Stimulated activated effector memory CD8-positive, alpha-beta T cell treated with anti-CD3 and anti-CD28 coated beads, Interleukin-12 subunit alpha, Interleukin-12 subunit beta, amount 100 ng/mL, for 72 hours (primary cell): Measurements from ENCODE around the gene KIF26A.
"Not testable (repeated sequence)": the region's sequence is repeated elsewhere in the genome, so short reads cannot be mapped to it uniquely, and the experiment has no call there.

Experiments used
- ATAC-seq: fragments of 150-1000 bp; cut with Tn5 transposase; 2 replicates; pipeline ENCODE4 v1.10.0; 2021
- DNase-seq, 2 donors: peaks; one replicate each; pipeline ENCODE4 v3.0.0; 2021 to 2022; ENCODE audit warnings: low spot score in 2 of 2
- H3K27ac Mint-ChIP-seq: one replicate; pipeline ENCODE4 v1.8.0; 2022; ENCODE audit warnings: mild to moderate bottlenecking, mixed read lengths
- H3K36me3 Mint-ChIP-seq: one replicate; pipeline ENCODE4 v1.8.0; 2022; ENCODE audit warnings: mild to moderate bottlenecking, mixed read lengths
- H3K4me1 Mint-ChIP-seq: one replicate; pipeline ENCODE4 v1.8.0; 2022; ENCODE audit warnings: mixed read lengths
- H3K4me3 Mint-ChIP-seq: one replicate; pipeline ENCODE4 v1.8.0; 2022; ENCODE audit warnings: mild to moderate bottlenecking, mixed read lengths
- H3K9me3 Mint-ChIP-seq: one replicate; pipeline ENCODE4 v1.8.0; 2022; ENCODE audit warnings: mixed read lengths

KIF26A gene

GRCh38 chr14:104149617-104150135 lies 11.3 kb downstream of the KIF26A start:
- Mint-ChIP-seq H3K36me3 (no peaks in the 10 kb centered on the region), H3K27ac (no peak overlapping the region)

GRCh38 chr14:104150136-104151025 lies 12.0 kb downstream of the KIF26A start:
- H3K9me3 Mint-ChIP-seq, result no peaks in the 10 kb centered on the region
- ATAC-seq (no peak), DNase-seq (no peak)
- H3K27ac Mint-ChIP-seq, result no peak overlapping the region
- no peak overlapping the region for H3K4me3 Mint-ChIP-seq
- no peaks in the 10 kb centered on the region for H3K36me3 Mint-ChIP-seq
- H3K4me1 Mint-ChIP-seq, result peaks cover 7% of the 10 kb centered on the region

More at GRCh38 chr14:104149617-104150135, 11.3 kb downstream of the KIF26A start:
- H3K4me1 Mint-ChIP-seq, result peaks cover 7% of the 10 kb centered on the region
- H3K9me3 Mint-ChIP-seq, result no peaks in the 10 kb centered on the region
- no peak overlapping the region for H3K4me3 Mint-ChIP-seq
- ATAC-seq (no peak), DNase-seq (no peak)

- Mint-ChIP-seq H3K4me1 (peaks cover 3% of the 10 kb centered on the region), H3K9me3 (no peaks in the 10 kb centered on the region), H3K4me3 (no peak overlapping the region), H3K27ac (no peak overlapping the region), H3K36me3 (no peaks in the 10 kb centered on the region)
- ATAC-seq (no peak), DNase-seq (no peak)
These were observed 12.6 kb downstream of the KIF26A start for GRCh38 chr14:104151026-104151381.

DNA sequence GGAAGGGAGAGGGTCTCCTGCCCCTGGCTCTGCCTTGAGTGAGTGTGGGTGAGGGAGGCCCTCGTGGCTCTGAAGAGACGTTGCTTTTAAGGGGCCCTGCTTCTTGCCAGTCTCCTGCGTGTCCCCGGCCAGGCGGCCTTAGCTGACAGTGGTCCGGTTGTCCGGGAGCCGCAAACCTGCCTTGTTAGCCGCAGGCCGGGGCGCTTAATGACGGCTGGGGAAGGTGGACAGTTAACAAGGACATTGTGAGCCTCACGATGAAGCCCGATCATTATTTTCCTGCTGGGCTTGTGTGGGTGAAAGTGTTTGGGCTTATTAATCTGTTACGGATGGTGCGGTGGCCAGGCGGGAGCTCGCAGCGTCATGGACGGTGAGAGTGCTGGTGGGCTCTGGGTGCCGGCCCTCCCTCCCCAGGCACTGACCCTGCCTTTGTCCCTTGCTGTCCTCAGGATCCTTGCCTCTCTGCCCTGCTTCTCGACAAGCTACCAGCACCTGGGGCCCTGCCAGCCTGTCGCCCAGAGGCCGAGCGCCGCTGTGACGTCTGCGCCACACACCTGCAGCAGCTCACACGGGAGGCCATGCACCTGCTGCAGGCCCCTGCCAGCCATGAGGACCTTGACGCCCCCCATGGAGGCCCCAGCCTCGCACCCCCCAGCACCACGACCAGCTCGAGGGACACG lies 13.3 kb downstream of the KIF26A start:
- Mint-ChIP-seq H3K4me1 (no peaks in the 10 kb centered on the region), H3K27ac (no peak overlapping the region), H3K9me3 (no peaks in the 10 kb centered on the region), H3K4me3 (no peak overlapping the region), H3K36me3 (no peaks in the 10 kb centered on the region)
- no peak for ATAC-seq
- no peak for DNase-seq

DNA sequence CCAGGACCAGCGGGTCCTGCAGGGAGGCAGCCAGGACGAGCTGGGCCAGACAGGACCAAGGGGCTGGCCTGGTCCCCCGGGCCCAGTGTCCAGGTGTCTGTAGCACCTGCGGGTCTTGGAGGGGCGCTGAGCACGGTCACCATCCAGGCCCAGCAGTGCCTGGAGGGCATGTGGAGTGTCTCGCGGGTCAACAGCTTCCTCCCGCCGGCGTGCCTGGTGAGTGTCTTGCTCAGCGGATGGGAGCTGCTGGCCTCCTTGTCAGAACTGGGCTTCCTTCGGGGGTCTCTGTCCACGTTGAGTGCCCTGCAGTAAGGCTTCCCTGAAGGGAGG lies 13.8 kb downstream of the KIF26A start:
- no peaks in the 10 kb centered on the region for H3K4me1 Mint-ChIP-seq
- DNase-seq, result no peak
- no peaks in the 10 kb centered on the region for H3K9me3 Mint-ChIP-seq
- no peak overlapping the region for H3K27ac Mint-ChIP-seq
- no peak for ATAC-seq
- H3K36me3 Mint-ChIP-seq, result no peaks in the 10 kb centered on the region
- H3K4me3 Mint-ChIP-seq, result no peak overlapping the region

- Mint-ChIP-seq H3K36me3 (no peaks in the 10 kb centered on the region), H3K9me3 (no peaks in the 10 kb centered on the region), H3K4me1 (no peaks in the 10 kb centered on the region), H3K4me3 (no peak overlapping the region), H3K27ac (no peak overlapping the region)
- ATAC-seq, result no peak
- DNase-seq, result no peak
These were observed 14.5 kb downstream of the KIF26A start for GRCh38 chr14:104152686-104153393.

DNA sequence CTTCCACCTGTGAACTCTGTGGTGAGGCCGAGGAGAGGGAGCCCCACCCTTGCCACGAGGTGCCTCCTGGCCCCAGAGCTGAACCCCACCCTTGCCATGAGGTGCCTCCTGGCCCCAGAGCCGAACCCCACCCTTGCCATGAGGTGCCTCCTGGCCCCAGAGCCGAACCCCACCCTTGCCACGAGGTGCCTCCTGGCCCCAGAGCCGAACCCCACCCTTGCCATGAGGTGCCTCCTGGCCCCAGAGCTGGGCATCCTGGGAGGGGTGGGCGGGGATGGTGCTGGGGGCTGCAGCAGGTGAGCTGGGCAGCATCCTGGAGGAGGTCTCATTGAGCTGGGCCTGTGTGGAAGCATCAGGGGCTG lies 15.0 kb downstream of the KIF26A start:
- ATAC-seq, DNase-seq: not testable (repeated sequence)

DNA sequence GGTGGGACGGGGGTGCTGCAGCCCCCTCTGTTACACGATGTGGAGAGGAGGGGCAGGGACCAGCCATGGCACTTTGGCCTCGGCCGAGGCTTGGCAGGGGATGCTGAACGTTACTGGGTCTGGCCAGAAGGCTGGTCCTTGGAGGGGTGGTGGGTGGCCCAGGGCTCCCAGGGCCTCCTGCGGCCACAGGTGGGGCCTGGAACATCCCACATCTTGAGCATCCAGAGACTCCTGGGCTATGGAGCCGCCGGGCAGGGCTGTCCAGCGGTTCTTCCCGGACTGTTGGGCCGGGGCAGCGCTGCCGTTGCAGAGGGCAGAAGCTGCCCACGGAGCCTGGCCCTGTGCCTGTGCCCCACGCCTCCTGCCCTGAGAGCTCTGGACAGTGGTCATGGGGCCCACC lies 15.9 kb downstream of the KIF26A start:
- no peaks in the 10 kb centered on the region for H3K9me3 Mint-ChIP-seq
- H3K4me1 Mint-ChIP-seq, result no peaks in the 10 kb centered on the region
- no peak for DNase-seq
- H3K4me3 Mint-ChIP-seq, result no peak overlapping the region
- H3K27ac Mint-ChIP-seq, result no peak overlapping the region
- no peak for ATAC-seq
- no peaks in the 10 kb centered on the region for H3K36me3 Mint-ChIP-seq

More for the DNA sequence above, 15.0 kb downstream of the KIF26A start:
- not testable (repeated sequence) for H3K27ac Mint-ChIP-seq, H3K9me3 Mint-ChIP-seq, H3K4me3 Mint-ChIP-seq, H3K36me3 Mint-ChIP-seq, H3K4me1 Mint-ChIP-seq

GRCh38 chr14:104155513-104155912 lies 17.1 kb downstream of the KIF26A start:
- ATAC-seq, result no peak
- DNase-seq, result no peak
- H3K4me3 Mint-ChIP-seq, result no peak overlapping the region
- no peaks in the 10 kb centered on the region for H3K4me1 Mint-ChIP-seq
- H3K36me3 Mint-ChIP-seq, result no peaks in the 10 kb centered on the region
- no peak overlapping the region for H3K27ac Mint-ChIP-seq
- no peaks in the 10 kb centered on the region for H3K9me3 Mint-ChIP-seq

DNA sequence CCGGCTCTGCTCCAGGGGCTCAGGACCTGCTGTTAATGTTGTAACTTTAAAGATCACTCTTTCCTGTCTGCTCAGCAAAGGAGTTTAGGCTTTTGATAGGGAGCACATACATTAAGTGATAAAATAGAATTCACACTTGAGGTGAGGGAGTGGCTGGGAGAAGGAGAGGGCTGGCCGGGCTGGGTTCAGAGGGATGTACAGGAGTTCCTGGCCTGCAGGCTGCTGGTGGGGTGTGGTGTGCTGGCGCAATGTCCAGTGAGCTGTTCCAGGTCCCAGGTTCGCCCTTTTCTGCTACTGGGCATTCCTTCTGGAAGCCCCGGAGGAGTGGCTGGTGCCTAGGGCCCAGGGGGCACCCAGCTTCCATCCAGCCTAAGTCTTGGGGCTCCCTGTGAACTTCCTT lies 17.8 kb downstream of the KIF26A start:
- H3K4me1 Mint-ChIP-seq, result no peaks in the 10 kb centered on the region
- H3K27ac Mint-ChIP-seq, result no peak overlapping the region
- H3K4me3 Mint-ChIP-seq, result no peak overlapping the region
- no peaks in the 10 kb centered on the region for H3K36me3 Mint-ChIP-seq
- no peaks in the 10 kb centered on the region for H3K9me3 Mint-ChIP-seq
- ATAC-seq (no peak), DNase-seq (no peak)

DNA sequence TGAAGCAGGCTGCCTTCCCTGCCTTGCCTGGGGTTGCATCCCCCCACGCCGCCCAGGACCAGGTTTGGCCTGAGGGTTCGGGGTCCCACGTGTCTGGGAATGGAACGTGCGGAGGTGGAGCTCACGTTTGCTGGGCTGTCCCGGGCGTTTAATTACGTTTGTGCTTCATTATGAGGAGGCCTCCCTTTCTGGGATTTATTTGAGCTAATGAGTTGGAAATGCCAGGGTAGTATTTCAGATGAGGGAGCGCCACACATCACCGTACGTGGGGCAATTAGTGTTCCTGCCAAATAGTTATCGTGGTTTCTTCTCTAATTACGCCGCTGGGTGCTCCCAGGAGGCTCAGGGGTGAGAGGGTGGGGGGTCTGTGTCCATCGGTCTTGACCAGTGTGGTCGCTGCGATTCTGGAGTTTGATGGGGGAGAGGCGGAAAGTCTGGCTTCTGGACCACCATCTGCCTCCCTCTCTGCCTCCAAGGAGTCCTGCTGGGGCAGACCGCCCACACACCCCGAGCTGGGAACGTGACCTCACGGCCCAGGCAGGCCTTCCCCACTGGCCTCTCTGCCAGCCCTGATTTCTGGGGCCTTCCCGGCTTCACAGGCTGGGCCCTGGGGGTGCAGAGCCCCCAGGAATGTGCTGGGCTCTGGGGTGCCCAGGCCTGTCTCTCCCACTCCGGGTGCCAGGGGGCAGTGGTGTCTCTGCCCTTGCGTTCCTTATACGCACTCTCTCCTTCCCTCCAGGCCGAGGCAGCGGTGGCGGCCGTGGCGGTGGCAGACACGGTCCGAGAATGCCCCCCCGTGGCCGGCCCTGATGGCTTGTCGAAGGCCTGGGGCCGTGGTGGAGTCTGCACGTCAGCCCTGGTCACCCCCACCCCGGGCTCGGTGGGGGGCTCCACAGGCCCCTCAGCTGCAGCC lies 18.9 kb downstream of the KIF26A start:
- H3K9me3 Mint-ChIP-seq, result no peaks in the 10 kb centered on the region
- no peak overlapping the region for H3K4me3 Mint-ChIP-seq
- H3K4me1 Mint-ChIP-seq, result no peaks in the 10 kb centered on the region
- ATAC-seq (no peak), DNase-seq (no peak)
- no peak overlapping the region for H3K27ac Mint-ChIP-seq
- no peaks in the 10 kb centered on the region for H3K36me3 Mint-ChIP-seq

- Mint-ChIP-seq H3K9me3 (no peaks in the 10 kb centered on the region), H3K36me3 (no peaks in the 10 kb centered on the region), H3K4me1 (no peaks in the 10 kb centered on the region), H3K27ac (no peak overlapping the region), H3K4me3 (no peak overlapping the region)
- no peak for DNase-seq
- ATAC-seq, result no peak
These were observed 20.7 kb downstream of the KIF26A start for GRCh38 chr14:104158827-104159798.

- Mint-ChIP-seq H3K4me1 (no peaks in the 10 kb centered on the region), H3K9me3 (no peaks in the 10 kb centered on the region), H3K36me3 (no peaks in the 10 kb centered on the region), H3K4me3 (no peak overlapping the region), H3K27ac (no peak overlapping the region)
- no peak for ATAC-seq
- DNase-seq, result no peak
These were observed 21.6 kb downstream of the KIF26A start for GRCh38 chr14:104159990-104160389.
